Measurements from ENCODE around the gene CALML6. TPM values are rescaled to one million over a fixed set of nuclear protein-coding genes. Genes with fewer than 3 reads are reported as not detected.
"Not testable (repeated sequence)": the region's sequence is repeated elsewhere in the genome, so short reads cannot be mapped to it uniquely, and the experiment has no call there.

CALML6 gene
- total RNA-seq, 2 experiments from 2014 or later = 0.47 to 0.76 TPM

DNA sequence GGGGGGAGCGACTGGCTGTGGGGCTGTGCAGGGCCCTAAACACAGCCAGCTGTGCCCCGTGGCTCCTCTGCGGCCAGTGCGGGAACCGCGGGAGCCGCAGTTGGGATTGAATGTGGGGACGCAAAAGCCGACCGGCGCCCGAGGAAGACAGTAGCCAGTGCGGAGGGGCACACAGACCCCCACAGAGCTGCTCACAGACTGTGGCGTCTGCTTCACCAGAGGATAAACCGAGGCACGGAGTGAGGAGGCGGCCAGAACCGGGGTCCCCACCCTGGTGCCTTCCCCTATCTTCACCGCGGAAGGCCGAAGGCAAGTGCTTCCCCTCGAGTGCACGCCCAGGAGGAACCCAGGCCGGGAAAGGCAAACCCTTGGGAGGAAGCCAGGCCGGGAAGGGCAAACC, 12.7 kb downstream of the CALML6 start:
- no peak overlapping the region for H3K27ac Mint-ChIP-seq
- DNase-seq (no peak), ATAC-seq (no peak)
- H3K4me1 Mint-ChIP-seq (ENCODE audit: low read depth) = no peaks in the 10 kb centered on the region
- H3K4me3 Mint-ChIP-seq = no peak overlapping the region
- intact Hi-C loops (cut with micrococcal nuclease) = no loop called here
- H3K36me3 Mint-ChIP-seq (ENCODE audit: low read depth) = no peaks in the 10 kb centered on the region
- ChIA-PET POLR2A (interaction anchor here (0.6 kb wide), 1 partner anchor 440 kb away, joined by 3 read pairs; no protein-coding TSS in a partner anchor), CTCF (no interaction called here)
- TF ChIP-seq, protein P1, sequence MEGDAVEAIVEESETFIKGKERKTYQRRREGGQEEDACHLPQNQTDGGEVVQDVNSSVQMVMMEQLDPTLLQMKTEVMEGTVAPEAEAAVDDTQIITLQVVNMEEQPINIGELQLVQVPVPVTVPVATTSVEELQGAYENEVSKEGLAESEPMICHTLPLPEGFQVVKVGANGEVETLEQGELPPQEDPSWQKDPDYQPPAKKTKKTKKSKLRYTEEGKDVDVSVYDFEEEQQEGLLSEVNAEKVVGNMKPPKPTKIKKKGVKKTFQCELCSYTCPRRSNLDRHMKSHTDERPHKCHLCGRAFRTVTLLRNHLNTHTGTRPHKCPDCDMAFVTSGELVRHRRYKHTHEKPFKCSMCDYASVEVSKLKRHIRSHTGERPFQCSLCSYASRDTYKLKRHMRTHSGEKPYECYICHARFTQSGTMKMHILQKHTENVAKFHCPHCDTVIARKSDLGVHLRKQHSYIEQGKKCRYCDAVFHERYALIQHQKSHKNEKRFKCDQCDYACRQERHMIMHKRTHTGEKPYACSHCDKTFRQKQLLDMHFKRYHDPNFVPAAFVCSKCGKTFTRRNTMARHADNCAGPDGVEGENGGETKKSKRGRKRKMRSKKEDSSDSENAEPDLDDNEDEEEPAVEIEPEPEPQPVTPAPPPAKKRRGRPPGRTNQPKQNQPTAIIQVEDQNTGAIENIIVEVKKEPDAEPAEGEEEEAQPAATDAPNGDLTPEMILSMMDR (IDR thresholded peaks at IDR 0.05) = no peak
- H3K9me3 Mint-ChIP-seq = no peaks in the 10 kb centered on the region
- no peaks in the 10 kb centered on the region for H3K27me3 Mint-ChIP-seq

- no peaks in the 10 kb centered on the region for H3K9me3 Mint-ChIP-seq
- intact Hi-C loops (cut with micrococcal nuclease) = no loop called here
- ChIA-PET POLR2A (no interaction called here), CTCF (no interaction called here)
- ATAC-seq (no peak), DNase-seq (no peak)
- no peaks in the 10 kb centered on the region for H3K27me3 Mint-ChIP-seq
- H3K36me3 Mint-ChIP-seq (ENCODE audit: low read depth) = no peaks in the 10 kb centered on the region
- TF ChIP-seq, protein P1 (IDR thresholded peaks at IDR 0.05) = no peak
- no peaks in the 10 kb centered on the region for H3K4me1 Mint-ChIP-seq (ENCODE audit: low read depth)
- no peak overlapping the region for H3K27ac Mint-ChIP-seq
- no peak overlapping the region for H3K4me3 Mint-ChIP-seq
Measured at GRCh38 chr1:1928231-1929101, 13.4 kb downstream of the CALML6 start.

DNA sequence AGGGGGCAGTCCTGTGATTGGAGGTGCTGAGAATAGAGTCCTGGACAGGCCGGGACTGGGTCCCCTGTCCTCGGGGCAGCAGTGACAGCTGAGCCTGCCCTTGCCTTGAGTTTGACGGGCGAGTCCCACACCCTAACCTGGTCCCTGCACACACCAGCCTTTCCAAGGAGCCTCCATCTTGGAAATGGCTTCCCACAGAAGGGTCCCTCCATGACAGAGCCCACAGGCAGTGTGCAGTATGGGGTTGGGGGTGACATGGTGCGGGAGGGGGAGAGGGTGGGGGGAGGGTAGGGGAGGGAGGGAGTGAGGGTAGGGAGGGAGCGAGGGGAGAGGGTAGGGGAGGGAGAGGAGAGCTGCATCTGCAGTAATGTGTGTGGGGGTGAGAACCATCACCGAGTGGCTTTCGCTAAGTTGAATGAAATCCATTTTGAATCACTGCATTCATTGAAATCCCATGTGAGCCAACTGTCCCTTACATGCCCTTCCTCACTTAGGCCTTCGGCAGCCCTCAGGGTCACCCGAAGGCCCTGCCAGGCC, 14.1 kb downstream of the CALML6 start:
- ChIA-PET CTCF (interaction anchor here (1.1 kb wide), 1 partner anchor 31 kb away, joined by 3 read pairs; no protein-coding TSS in a partner anchor), POLR2A (interaction anchor here (1.4 kb wide), 1 partner anchor 116 kb away, joined by 4 read pairs; no protein-coding TSS in a partner anchor)
- Mint-ChIP-seq H3K4me1 (ENCODE audit: low read depth) (no peaks in the 10 kb centered on the region), H3K4me3 (no peak overlapping the region), H3K9me3 (peaks cover 3% of the 10 kb centered on the region), H3K27me3 (no peaks in the 10 kb centered on the region), H3K27ac (no peak overlapping the region), H3K36me3 (ENCODE audit: low read depth) (no peaks in the 10 kb centered on the region)
- TF ChIP-seq, protein P1 (IDR thresholded peaks at IDR 0.05) = no peak
- no peak for DNase-seq
- intact Hi-C loops (cut with micrococcal nuclease) = no loop called here
- ATAC-seq = no peak

GRCh38 chr1:1929639-1930545, 14.8 kb downstream of the CALML6 start:
- no peak for DNase-seq
- POLR2A ChIA-PET = interaction anchor here (1.4 kb wide), 1 partner anchor 115 kb away, joined by 4 read pairs; no protein-coding TSS in a partner anchor
- no peaks in the 10 kb centered on the region for H3K4me1 Mint-ChIP-seq (ENCODE audit: low read depth)
- H3K9me3 Mint-ChIP-seq = peaks cover 5% of the 10 kb centered on the region
- ATAC-seq = no peak
- H3K4me3 Mint-ChIP-seq = no peak overlapping the region
- TF ChIP-seq, protein P1 (IDR thresholded peaks at IDR 0.05) = no peak
- no peak overlapping the region for H3K27ac Mint-ChIP-seq
- peaks cover 2% of the 10 kb centered on the region for H3K36me3 Mint-ChIP-seq (ENCODE audit: low read depth)
- CTCF ChIA-PET = interaction anchor here (0.9 to 1.5 kb wide), 3 partner anchors 14 to 114 kb away, joined by 3 to 7 read pairs (median 5); no protein-coding TSS in a partner anchor
- no peaks in the 10 kb centered on the region for H3K27me3 Mint-ChIP-seq
- intact Hi-C loops (cut with micrococcal nuclease) = no loop called here

- intact Hi-C loops (cut with micrococcal nuclease); H3K9me3 Mint-ChIP-seq; H3K4me1 Mint-ChIP-seq (ENCODE audit: low read depth); POLR2A ChIA-PET; ATAC-seq; H3K36me3 Mint-ChIP-seq (ENCODE audit: low read depth); CTCF ChIA-PET; H3K27ac Mint-ChIP-seq; DNase-seq; H3K4me3 Mint-ChIP-seq; H3K27me3 Mint-ChIP-seq: not testable (repeated sequence)
Measured at GRCh38 chr1:1934848-1935247, 19.8 kb downstream of the CALML6 start.
